22Rv1 (cell line): ENCODE measurements around the gene KRT79.

Experiments
- H3K27ac ChIP-seq: fragments of 450-650 bp; 2 replicates; pipeline ENCODE4 v1.5.1; 2017
- CTCF ChIP-seq: fragments of 450-650 bp; IDR thresholded peaks from 2 replicates; pipeline ENCODE4 v1.5.1; 2017; ENCODE audit warnings: mild to moderate bottlenecking
- ZFX ChIP-seq: fragments of 450-650 bp; IDR thresholded peaks from 2 replicates; pipeline ENCODE4 v1.6.1; 2017; ENCODE audit warnings: antibody characterized with exemption, borderline replicate concordance

Gene KRT79

GRCh38 chr12:52874573-52875435, 40.7 kb upstream of the KRT79 start:
- TF ChIP-seq ZFX: no peak
- no peak for TF ChIP-seq CTCF
- H3K27ac ChIP-seq: no peak overlapping the region

GRCh38 chr12:52873832-52874572, 39.9 kb upstream of the KRT79 start:
- no peak overlapping the region for H3K27ac ChIP-seq
- no peak for TF ChIP-seq CTCF
- TF ChIP-seq ZFX: no peak

GRCh38 chr12:52873513-52873831, 39.4 kb upstream of the KRT79 start:
- H3K27ac ChIP-seq: no peak overlapping the region
- TF ChIP-seq ZFX (no peak), CTCF (no peak)

- H3K27ac ChIP-seq: no peak overlapping the region
- TF ChIP-seq CTCF (no peak), ZFX (no peak)
Measured at GRCh38 chr12:52872644-52873389, 38.7 kb upstream of the KRT79 start.

- TF ChIP-seq CTCF (no peak), ZFX (no peak)
- no peak overlapping the region for H3K27ac ChIP-seq
Measured at GRCh38 chr12:52871291-52872039, 37.4 kb upstream of the KRT79 start.

GRCh38 chr12:52870361-52871290, 36.5 kb upstream of the KRT79 start:
- TF ChIP-seq ZFX: no peak
- peak; percentile 97 for TF ChIP-seq CTCF
- H3K27ac ChIP-seq: no peak overlapping the region
